Posterior vena cava (tissue), 2 donors: ENCODE results near the gene SEPHS2. TPM values are rescaled to one million over a fixed set of nuclear protein-coding genes. Genes with fewer than 3 reads are reported as not detected.
A peak's percentile ranks its signal among the peaks of the same experiment; 100 is the strongest.

Experiments used
- DNase-seq: peaks from one replicate; pipeline ENCODE4 v3.0.0-alpha.2; 2020; ENCODE audit warnings: low spot score
- intact Hi-C, 2 donors: fragments of 100-400 bp; cut with DNase I; formaldehyde crosslinking; loops; one replicate each; pipeline versions ENCODE4 v1.14.1 to v1.14.2; 2022 to 2023
- total RNA-seq, 2 donors: library from RNA; stranded (reverse); fragmentation: NEBNext Ultra II Directional; extraction: Animal tissue kit (Norgen Biotek cat#: 25700); gene quantifications; one replicate each; pipeline ENCODE4 v1.2.1, GENCODE V29; 2021
- donor health status: DM: yes; HTN: yes; CAD: no.
- donor health status: DM: yes; HTN: yes; CAD: no.

SEPHS2 gene
- total RNA-seq, 2 donors from 2014 or later: 31.5 to 32.5 TPM

- intact Hi-C loops: loop anchor here in 1 of 2 donors (10.0 kb wide), 1 partner anchor 85 kb away; the partner anchor contains the start of gene ZNF768
- no peak for DNase-seq
Observed at GRCh38 chr16:30439720-30440348, 5.8 kb downstream of the SEPHS2 start.

GRCh38 chr16:30438835-30439234, 6.8 kb downstream of the SEPHS2 start:
- intact Hi-C loops: no loop called here
- DNase-seq: no peak

GRCh38 chr16:30437511-30438046, 8.1 kb downstream of the SEPHS2 start:
- intact Hi-C loops: no loop called here
- DNase-seq: no peak

DNA sequence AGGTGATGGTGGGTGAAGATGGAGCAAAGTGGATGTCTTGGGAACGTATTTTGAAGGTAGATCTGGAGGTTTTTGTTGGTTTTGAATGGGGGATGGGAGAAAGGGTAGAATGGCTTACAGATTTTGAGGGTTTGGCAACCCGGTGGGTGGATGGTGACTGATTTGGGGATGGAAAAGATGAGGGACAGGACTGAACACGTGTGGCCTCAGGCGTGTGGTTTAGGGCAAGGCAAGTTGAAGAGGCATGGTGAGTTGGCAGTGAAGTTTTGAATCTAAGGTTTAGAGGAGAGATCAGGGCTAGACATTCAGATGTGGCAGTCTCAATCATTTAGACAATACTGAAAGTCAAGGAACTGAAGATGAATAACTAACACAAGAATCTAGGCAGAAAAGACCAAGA, 10.8 kb downstream of the SEPHS2 start:
- DNase-seq: no peak
- intact Hi-C loops: no loop called here

DNA sequence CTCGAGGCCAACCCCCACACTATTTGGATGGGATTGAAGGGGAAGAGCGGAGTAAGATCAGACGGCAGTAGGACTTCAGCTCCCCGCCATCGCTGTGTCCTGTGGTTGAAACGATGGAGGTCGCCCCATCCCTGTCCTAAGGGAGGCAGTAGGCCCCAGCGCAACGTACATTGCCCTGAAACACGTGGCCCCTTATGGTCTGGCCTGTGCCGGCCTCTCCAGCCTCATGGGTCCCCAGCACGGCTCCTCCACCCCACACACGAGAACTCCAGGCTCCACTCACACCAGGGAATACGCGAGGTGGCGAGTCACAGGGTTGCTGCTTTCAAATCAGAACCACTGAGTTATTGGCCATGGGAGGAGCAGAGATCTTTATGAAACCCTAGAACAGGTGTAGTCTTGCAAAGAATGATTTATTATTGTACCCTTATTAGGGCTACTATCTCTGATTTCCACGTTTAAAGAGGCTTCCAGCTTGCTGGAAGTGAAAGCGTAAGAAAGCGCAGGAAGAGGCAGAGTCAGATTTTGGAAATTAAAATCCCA, 15.2 kb downstream of the SEPHS2 start:
- no peak for DNase-seq
- intact Hi-C loops: no loop called here

GRCh38 chr16:30429678-30430427, 15.8 kb downstream of the SEPHS2 start, which contains the start of gene DCTPP1:
DCTPP1 (minus strand) TSS chr16:30430030; CDS start chr16:30429980, 50 bp downstream.
- intact Hi-C loops: no loop called here
- DNase-seq: peak; percentile 97

DNA sequence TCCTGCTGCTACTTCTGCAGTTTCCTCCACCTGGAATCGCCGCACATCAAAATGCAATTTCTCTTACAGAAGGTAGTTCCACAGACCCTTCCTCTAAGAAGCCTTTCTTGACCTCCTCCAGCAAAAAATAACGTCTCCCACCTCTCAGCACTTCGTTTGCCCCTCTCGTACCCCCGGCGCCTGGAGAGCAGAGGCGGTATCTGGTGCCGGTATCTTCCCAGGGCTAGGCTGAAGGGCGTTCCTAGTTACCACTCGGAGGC, 16.3 kb downstream of the SEPHS2 start:
- intact Hi-C loops: no loop called here

GRCh38 chr16:30428055-30428454, 17.6 kb downstream of the SEPHS2 start:
- intact Hi-C loops: no loop called here
- no peak for DNase-seq

More for the DNA sequence above, 16.3 kb downstream of the SEPHS2 start:
- no peak for DNase-seq

DNA sequence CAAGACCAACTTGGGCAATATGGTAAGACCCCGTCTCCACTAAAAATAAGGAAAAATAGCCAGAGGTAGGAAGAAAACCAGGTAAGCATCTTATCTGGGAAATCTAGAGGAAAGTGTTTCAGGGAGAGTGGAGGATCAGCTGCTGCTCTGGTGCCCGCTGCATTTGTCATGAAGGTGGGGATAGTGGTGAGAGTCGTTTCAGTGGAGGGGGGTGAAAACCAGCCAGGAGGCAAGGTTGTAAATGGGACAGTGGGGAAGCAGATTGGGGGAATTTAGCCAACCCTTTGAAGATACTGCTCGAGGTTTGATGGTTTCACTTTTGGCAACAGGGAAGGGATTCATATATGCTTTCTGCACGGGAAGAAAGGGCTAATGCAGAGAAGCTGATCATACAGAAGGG, 24.7 kb downstream of the SEPHS2 start:
- intact Hi-C loops: no loop called here
- DNase-seq: no peak

- DNase-seq: no peak
- intact Hi-C loops: no loop called here
Observed at GRCh38 chr16:30418350-30419181, 27.1 kb downstream of the SEPHS2 start.

DNA sequence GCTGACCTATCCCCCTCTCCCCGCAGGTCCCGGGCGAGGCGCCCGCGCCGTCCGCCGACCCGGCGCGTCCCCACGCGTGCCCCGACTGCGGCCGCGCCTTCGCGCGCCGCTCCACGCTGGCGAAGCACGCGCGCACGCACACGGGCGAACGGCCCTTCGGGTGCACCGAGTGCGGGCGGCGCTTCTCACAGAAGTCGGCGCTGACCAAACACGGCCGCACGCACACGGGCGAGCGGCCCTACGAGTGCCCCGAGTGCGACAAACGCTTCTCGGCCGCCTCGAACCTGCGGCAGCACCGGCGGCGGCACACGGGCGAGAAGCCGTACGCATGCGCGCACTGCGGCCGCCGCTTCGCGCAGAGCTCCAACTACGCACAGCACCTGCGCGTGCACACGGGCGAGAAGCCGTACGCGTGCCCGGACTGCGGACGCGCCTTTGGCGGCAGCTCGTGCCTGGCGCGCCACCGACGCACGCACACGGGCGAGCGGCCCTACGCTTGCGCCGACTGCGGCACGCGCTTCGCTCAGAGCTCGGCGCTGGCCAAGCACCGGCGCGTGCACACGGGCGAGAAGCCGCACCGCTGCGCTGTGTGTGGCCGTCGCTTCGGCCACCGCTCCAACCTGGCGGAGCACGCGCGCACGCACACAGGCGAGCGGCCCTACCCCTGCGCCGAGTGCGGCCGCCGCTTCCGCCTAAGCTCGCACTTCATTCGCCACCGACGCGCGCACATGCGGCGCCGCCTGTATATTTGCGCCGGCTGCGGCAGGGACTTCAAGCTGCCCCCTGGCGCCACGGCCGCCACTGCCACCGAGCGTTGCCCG, 27.9 kb downstream of the SEPHS2 start:
- intact Hi-C loops: no loop called here
- DNase-seq: peak; percentile 95

- intact Hi-C loops: no loop called here
- DNase-seq: no peak
Observed at GRCh38 chr16:30416624-30417528, 28.8 kb downstream of the SEPHS2 start.

DNA sequence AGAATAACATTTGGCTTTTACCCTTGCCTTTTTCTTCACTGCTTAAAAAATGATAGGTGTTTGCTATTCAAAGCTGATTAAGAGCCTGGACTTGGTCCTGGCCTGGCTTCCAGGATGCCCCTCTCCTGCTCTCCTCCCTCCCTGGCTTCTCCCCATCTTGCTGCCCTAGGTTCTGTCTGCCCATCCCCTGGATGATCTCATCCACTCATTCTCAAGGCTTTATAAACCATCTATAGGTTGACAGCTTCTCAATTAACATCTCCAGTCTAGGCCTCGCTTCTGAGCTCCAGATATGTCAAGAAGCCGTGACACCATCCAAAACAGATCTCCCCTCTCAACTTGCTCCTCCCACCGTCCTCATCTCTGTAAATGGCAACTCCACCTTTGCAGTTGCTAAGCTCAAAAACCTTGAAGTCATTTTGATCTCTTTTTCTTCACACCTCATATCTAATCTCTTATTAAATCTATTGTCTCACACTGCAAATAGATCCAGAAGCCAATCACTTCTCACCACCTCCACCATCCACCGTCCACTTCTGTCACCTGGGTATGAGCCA, 29.5 kb downstream of the SEPHS2 start:
- intact Hi-C loops: no loop called here

DNA sequence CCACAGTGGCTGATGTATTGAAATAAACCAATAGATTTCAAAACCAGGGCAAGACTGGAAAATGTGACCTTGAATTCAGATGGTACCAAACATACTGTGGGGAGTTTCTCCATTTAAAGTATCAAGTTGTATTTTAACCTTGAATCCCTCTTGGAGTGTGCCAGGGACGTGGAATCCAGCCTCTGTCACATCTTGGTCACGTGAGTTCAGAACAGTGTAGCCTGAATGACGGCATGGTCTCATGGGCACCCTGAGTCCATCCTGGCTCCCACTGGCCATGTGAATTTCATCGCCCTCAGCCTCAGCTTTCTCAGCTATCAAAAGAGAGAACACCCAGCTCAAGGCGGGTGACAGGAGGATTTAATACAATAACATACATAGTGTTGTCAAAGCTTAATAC, 31.5 kb downstream of the SEPHS2 start:
- intact Hi-C loops: no loop called here
- DNase-seq: no peak

More for the DNA sequence above, 29.5 kb downstream of the SEPHS2 start:
- DNase-seq: no peak

DNA sequence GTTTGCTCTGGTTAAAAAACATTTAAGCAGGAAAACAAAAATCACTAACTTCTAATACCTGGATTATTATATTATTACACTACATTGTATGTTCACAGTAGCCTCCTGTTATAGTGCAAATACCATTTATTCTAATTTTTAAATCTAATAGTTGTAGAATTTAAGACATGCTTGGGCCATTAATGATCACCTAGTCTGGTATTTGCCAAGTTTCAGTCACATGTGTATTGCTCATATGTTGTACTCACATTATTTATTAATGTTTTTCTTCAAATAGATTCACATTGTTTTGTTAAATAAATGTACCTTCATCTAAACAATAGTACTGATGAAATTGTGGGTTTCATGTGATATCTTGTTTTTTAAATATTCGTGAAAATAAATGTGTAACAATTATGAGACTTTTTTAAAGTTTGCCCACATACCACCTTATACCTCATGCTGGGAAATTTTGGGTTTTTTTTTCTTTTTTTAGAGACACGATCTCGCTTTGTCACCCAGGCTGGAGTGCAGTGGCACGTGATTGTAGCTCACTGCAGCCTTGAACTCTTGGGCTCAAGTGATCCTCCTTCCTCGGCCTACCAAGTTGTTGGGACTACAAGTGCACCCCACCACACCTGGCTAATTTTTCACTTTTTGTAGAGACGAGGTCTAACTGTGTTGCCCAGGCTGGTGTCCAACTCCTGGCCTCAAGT, 32.4 kb downstream of the SEPHS2 start:
- DNase-seq: no peak
- intact Hi-C loops: no loop called here

GRCh38 chr16:30409125-30410060, 36.3 kb downstream of the SEPHS2 start:
- peak; percentile 97 for DNase-seq
- intact Hi-C loops: no loop called here
